HS-5 (cell line): ENCODE measurements around the gene ABL1.

Source experiments
- DNase-seq: peaks from one replicate; pipeline ENCODE4 v3.0.0-alpha.2; 2012; ENCODE audit warnings: low read depth

The ABL1 gene

DNA sequence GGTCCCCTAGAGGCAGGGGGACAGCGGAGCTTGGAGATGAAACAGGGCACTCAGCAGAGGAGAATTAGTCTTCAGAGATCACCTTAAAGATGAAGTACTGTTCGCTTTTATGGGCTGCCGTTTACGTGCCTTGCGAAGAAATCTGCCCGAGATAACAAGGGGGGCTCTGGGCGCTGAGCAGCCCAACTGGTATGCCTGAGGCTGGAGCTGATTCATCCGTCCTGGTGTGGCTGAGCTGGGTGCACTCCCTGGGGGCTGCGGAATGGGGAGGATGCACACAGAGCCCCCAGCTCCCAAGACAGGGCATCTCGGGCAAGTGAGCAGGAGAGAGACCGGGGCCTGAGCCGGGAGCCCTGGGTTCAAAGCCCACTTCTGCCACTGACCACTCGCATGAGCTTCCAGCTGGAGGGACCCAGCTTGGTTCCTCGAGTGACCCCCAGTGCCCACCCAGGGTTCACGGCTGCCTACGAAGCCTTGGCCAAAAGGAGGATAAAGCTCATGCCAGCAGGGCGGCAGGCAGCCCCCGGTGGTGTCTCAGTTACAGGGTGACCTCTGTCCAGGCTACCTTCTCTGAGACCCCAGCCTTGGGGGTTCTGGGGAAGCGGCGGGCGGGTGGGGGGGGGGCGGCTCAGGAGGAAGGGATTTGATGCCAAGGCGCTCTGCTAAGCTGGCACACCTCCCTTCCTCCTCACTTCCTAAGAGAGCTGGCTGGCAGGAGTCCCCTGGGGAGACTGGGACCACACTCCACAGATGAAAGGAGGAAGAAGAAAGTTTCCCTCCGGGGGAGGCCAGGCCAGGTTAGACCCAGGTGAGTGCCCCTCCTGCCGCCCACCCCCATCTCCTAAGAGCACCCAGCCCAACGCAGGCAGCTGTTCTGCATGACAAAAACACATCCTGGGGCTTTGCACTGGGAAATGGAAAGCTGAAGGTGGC is 98.3 kb downstream of the ABL1 start:
- no peak for DNase-seq

DNA sequence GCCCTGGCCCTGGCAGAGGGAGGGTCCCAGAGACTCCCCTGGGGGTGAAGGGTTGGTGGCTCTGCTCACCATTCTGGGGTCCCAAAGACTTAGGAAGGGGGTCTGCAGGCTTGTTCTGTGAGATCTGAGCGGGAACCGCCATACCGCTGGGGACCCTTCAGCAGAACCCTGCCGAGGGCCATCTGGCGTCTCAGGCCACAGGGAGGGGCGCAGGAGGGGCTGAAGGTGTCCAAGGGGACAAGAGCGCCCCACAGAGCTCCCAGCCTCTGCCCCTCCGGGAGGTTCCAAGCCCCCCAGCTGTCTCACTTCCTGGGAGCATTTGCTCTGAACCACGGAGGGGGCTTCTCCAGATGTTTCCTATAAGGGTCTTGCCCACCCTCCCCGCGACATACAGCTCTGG is 99.2 kb downstream of the ABL1 start:
- no peak for DNase-seq

- no peak for DNase-seq
These were observed 99.9 kb downstream of the ABL1 start for GRCh38 chr9:130934702-130935647.

DNA sequence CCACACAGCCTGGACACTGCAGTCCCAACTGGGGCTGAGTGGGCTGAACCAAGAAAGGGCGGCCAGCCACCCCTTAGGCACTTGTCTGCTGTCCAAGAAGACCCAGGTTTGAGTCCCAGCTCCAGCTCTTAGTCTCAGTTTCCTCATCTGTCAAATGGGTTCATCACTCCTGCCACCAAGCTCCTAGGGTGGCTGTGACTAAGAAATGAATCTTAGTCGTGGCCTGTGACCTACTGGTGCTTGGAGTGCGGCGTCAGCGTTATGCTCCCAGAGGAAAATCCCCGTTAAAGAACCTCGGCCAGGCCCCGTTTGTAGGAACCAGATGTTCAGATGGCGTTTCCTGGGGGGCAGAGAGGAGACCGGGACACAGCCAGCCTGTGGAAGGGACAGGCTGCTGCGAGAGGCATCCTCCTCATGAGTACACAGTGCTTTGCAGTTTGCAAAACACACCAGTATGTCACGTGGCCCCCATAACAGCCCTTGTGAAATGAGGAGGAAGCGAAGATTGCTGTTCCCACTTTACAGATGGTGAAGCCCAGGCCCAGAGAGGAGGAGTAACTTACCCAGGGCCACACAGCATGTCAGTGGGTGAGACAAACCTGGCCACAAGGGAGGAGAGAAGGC is 100.7 kb downstream of the ABL1 start:
- DNase-seq, result no peak

DNA sequence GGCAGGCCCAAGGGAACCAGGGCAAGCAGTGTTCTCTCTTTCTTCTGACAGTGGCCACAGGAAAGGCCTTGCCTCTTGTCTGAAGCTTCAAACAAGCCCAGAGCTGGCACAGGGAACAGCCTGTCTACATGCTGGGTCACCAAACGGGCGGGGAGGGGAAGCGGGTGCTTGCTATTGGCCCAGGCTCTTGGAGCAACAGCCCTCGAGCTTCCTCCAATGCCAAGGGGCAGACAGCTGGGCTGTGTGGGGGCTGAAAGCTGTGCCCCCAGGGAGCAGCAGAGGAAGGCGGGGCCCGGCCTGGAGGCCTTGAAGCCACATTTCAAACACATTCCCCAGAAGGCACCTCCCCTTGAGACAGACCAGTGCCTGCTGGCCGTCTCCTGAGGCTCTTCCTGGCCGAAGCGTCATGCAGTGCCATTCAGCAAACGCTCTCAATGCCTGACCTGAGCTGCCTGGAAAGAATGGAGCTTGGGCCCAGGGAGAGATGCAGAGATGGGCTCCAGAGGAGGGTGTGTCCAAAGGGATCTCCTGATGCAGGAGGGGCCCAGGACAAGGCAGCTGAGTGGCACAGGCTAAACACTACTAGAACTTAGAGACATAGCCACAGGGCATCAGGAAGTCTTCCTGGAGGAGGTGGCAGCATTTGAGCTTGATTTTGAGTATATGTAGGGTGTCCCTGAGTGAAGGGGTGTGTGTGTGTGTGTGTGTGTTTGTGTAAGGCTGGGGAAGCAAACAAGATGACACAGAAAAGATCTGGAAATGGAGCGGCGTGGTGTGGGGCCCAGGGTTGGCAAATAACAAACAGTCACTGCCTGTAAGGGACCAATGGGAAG is 101.4 kb downstream of the ABL1 start:
- DNase-seq, result no peak
